ENCODE results near the gene KCNJ18. TPM values are rescaled to one million over a fixed set of nuclear protein-coding genes. Genes with fewer than 3 reads are reported as not detected.
"Not testable (repeated sequence)": the region's sequence is repeated elsewhere in the genome, so short reads cannot be mapped to it uniquely, and the experiment has no call there.

The KCNJ18 gene
- not detected in 2 replicates for total RNA-seq (2014; rRNA removed; shearing (Covaris generic))

DNA sequence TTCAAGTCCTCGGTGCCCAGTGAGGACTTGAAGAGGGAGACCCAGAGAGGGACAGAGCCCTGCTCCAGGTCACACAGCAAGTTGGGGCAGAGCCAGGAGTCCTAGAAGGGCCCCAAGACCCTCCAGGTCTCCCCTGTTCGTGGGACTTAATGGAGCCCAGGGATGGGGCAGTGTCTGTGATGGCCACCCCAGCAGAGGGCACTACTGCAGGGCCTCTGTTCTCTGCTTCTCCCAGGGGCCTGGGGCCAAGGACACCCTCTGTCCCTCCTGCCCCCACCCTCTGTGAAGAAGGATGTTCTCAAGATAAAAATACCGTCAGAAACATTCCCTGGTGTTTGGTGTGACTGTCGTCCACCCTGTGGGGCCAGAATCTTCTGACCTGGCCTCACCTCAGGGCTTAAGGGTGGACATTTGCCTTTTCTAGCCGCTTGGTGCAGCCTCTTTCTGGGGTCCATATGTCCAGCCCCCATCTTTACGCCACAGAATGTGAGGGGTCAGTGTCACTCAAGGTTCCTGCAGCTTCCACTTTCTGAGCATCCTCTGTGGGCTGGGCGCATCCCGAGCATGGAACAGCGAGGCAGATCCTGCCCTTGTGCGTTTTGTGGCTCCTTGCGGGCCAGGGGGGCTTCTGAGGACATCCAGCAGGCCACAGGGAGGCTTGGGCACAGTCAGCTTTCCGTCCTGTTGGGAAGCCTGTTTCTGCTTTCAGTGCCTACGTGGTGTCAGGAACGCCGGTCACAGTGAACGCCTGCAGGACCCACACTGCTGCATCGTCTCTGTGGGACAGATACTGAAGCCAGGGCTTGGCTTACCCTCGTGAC is at the start of gene KCNJ18:
KCNJ18 (plus strand) TSS at position 641 of the 821 bp plus-strand sequence. CDS start 10,264 bp downstream, outside the sequence.
- not testable (repeated sequence) for H3K4me3 ChIP-seq; DNase-seq (ENCODE audit: low read depth in 1 of 2, low spot score in 2 of 2); H3K36me3 ChIP-seq; H3K9me3 ChIP-seq (replicated peaks); H3K27ac ChIP-seq; H3K4me1 ChIP-seq (replicated peaks); H3K27me3 ChIP-seq (replicated peaks)

DNA sequence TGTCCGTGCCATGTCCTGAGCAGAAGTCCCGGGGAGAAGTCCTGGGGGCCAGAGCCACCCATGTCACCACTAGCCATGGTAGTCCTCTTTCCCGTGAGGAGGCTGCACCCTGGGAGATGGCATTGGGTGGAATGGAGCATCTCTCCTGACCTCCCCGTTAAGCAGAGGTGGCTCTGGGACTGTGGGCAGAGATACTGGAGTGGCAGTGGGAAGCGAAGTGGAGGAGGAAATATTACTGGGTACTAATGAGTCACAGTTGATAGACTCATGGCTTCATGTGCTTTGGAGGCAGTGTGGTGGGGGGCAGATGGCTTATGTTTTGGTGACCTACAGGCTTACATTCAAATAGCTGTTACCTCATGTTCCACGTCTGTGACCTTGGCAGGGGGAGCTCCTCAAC is 44.2 kb upstream of the KCNJ18 start:
- not testable (repeated sequence) for H3K9me3 ChIP-seq (replicated peaks); H3K4me3 ChIP-seq; H3K27me3 ChIP-seq (replicated peaks); H3K36me3 ChIP-seq; H3K4me1 ChIP-seq (replicated peaks); H3K27ac ChIP-seq; DNase-seq (ENCODE audit: low read depth in 1 of 2, low spot score in 2 of 2)

DNA sequence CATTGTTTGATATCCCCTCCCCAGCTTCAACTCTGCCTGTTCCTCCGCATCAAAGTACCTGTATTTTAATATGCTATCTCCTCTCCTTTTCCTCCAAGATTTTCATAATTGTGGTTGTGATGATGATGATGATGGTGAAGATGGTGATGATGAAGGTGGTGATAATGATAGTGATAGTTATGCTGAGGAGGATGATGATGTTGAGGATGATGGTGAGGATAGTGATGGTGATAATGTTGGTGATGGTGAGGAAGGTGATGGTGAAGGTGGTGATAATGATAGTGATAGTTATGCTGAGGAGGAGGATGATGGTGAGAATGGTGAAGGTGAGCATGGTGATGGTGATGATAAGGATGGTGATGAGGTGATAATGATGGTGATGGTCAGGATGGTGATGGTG is 42.3 kb upstream of the KCNJ18 start:
- not testable (repeated sequence) for DNase-seq (ENCODE audit: low read depth in 1 of 2, low spot score in 2 of 2); H3K4me3 ChIP-seq; H3K27ac ChIP-seq; H3K36me3 ChIP-seq; H3K4me1 ChIP-seq (replicated peaks); H3K9me3 ChIP-seq (replicated peaks); H3K27me3 ChIP-seq (replicated peaks)

DNA sequence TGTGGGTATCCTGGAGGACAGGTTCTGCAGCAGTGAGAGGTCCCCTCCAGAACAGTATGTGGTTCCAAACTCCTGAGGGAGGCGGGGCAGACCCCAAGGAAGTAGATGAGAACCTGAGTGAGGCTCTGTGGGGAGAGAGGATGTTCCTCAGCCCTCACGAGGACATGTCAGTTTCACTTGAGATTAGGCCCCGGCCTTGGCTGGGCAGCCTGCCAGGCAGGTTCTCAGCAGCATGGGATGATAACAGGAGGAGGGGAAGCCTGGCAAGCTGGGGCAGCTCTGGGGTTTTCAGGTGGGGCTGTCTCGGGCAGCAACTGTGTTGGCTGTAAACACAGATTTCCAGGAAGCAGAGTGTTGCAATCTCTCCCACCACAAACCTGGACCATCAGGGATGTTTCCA is 40.3 kb upstream of the KCNJ18 start:
- DNase-seq (ENCODE audit: low read depth in 1 of 2, low spot score in 2 of 2); H3K36me3 ChIP-seq; H3K27ac ChIP-seq; H3K9me3 ChIP-seq (replicated peaks); H3K27me3 ChIP-seq (replicated peaks); H3K4me1 ChIP-seq (replicated peaks); H3K4me3 ChIP-seq: not testable (repeated sequence)

DNA sequence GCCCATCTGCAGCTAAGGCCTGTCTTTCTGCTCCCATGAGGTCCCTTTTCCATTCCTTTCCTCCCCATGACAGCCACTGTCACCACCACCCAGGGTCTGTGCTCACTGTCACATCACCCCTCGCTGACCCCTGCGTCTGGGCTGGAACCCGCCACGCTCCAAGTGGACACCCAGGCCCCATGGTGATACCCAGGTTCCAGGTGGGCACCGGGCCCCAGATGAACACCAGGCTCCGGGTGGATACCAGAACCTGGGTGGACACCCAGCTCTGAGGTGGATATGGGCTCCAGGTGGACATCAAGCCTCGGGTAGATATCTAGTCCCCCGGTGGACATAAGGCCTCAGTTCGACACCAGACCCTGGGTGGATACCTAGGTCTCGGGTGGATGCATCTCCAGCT is 39.1 kb upstream of the KCNJ18 start:
- H3K27me3 ChIP-seq (replicated peaks); H3K27ac ChIP-seq; H3K9me3 ChIP-seq (replicated peaks); H3K4me1 ChIP-seq (replicated peaks); H3K4me3 ChIP-seq; H3K36me3 ChIP-seq; DNase-seq (ENCODE audit: low read depth in 1 of 2, low spot score in 2 of 2): not testable (repeated sequence)

DNA sequence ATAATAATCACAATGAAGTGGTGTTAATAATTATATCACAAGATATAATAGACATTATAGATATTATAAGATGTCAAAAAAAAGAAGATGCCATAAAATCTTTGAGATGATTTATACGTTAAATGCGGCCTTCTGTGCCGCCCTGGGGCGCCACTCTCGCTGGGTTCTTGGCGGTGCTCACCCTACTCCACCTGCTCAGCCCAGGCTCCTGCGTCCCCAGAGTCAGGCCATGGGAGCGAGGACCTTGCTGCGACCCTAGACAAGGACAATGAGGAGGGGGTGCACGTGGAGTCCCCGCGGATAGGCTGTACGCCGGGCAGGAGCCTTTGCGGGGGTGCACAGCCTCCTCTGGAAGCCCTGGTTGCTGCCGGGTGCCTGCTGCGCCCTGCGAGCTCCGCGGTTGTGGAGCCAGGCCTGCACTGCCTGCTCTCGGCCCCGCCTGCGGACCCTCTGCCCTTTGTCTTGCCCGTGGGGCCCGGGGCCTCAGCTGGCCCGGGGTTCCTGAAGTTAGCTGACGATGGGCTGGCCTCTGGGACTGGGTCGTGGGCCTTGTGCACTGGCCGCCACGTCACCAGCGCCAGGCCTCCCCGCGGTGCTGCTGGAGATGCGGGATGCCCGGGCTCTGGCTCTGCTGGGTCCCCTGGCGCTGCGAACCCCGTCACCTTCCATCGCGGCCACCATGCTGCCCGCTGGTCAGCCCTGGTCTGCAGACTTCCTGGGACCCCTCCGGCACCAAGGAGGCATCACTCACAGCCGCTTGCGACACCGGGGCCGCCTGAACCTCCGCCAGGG is 35.6 kb upstream of the KCNJ18 start:
- not testable (repeated sequence) for DNase-seq (ENCODE audit: low read depth in 1 of 2, low spot score in 2 of 2); H3K36me3 ChIP-seq; H3K9me3 ChIP-seq (replicated peaks)

DNA sequence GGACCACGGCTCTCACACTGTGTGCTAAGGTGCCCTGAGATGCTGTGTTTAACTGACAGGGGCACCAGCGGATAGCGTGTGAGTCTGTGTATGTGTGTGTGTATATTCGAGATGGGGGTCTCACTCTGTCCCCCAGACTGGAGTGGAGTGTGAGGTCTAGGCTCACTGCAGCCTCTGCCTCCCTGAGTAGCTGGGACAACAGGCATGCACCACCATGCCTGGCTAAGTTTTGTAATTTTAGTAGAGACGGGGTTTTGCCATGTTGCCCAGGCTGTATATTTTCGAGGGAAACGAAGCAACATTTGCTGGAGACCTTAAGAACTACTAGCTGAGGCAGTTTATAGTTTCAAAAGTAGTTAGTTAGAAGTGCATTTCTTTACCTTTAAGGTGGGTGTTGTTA is 32.7 kb upstream of the KCNJ18 start:
- H3K9me3 ChIP-seq (replicated peaks); H3K27me3 ChIP-seq (replicated peaks); H3K27ac ChIP-seq; H3K4me1 ChIP-seq (replicated peaks); H3K36me3 ChIP-seq; H3K4me3 ChIP-seq: not testable (repeated sequence)
- peak in 1 of 2 experiments; percentile 37 for DNase-seq (ENCODE audit: low read depth in 1 of 2, low spot score in 2 of 2)

More for the DNA sequence above, 35.6 kb upstream of the KCNJ18 start:
- not testable (repeated sequence) for H3K27me3 ChIP-seq (replicated peaks); H3K27ac ChIP-seq; H3K4me1 ChIP-seq (replicated peaks); H3K4me3 ChIP-seq

DNA sequence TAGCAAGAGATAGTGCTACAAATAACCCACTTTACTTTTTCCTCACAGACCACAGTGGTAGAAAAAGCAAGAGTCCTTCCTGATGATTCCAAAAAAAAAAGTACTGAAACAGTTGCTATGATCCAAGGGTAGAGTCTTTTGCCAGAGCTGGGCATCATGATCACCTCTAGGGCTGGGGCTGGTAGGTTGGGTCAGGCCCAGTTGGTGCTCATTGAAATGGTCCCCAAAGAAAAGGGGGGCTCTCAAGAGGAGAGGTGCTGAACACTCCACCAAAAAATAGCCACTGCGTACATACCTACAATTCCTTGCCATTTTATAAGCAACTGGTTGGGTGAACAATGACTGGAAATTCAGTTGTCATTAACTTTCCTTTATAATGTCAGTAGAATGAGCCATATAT is 30.9 kb upstream of the KCNJ18 start:
- H3K9me3 ChIP-seq (replicated peaks); DNase-seq (ENCODE audit: low read depth in 1 of 2, low spot score in 2 of 2); H3K4me3 ChIP-seq; H3K27me3 ChIP-seq (replicated peaks); H3K27ac ChIP-seq; H3K36me3 ChIP-seq; H3K4me1 ChIP-seq (replicated peaks): not testable (repeated sequence)

DNA sequence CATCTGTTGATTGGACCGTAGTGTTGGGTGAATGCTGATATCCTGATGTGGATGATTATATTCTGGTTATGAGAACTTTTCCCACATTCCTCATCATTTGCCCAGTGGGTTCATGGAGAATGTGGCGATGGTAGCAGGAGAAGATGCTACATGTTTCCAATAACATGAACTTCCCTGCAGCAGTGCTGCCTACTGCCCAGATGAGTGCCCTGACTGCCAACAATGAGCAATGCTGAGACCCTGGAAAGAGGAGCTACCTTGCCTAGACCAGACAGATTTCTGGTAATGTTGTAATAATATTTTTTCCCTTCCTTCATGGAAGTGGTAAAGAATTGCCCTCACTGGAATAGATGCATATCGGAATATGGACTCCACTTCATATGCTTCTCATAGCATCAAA is 29.2 kb upstream of the KCNJ18 start:
- H3K4me1 ChIP-seq (replicated peaks); H3K36me3 ChIP-seq; H3K9me3 ChIP-seq (replicated peaks); H3K27me3 ChIP-seq (replicated peaks); H3K27ac ChIP-seq; H3K4me3 ChIP-seq: not testable (repeated sequence)
- peak in 1 of 2 experiments; percentile 36 for DNase-seq (ENCODE audit: low read depth in 1 of 2, low spot score in 2 of 2)

DNA sequence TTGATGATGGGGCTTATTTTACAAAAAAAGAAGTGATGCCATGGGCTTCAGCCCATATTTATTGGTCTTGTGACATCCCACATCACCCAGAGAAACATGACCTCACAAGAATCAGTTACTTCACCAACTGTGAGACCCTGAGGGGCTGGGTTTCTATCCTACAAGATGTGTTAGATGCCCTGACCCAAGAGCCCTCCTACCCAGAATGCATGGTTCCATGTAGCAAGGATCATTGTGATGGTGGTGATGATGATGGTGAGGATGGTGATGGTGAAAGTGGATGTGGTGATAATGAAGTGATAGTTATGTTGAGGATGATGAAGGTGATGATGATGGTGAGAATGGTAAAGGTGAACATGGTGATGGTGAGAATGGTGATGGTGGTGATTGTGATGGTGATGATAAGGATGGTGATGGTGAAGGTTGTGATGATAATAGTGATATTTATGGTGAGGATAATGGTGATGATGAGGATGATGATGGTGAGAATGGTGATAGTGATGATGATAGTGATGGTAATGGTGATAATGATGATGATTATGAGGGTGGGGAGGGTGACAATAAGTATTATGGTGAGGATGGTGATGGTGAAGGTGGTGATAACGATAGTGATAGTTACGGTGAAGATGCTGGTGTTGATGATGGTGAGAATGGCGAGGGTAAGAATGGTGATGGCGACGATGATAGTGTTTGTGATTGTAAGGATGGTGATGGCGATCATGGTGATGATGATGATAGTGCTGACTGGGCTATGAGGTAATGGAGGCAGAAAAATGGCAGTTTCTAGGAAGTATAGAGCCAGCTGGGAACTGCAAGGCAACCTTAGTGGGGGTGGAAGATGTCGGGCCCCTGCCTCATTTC is 28.5 kb upstream of the KCNJ18 start:
- H3K27ac ChIP-seq; H3K36me3 ChIP-seq; H3K4me1 ChIP-seq (replicated peaks); DNase-seq (ENCODE audit: low read depth in 1 of 2, low spot score in 2 of 2); H3K27me3 ChIP-seq (replicated peaks); H3K4me3 ChIP-seq; H3K9me3 ChIP-seq (replicated peaks): not testable (repeated sequence)

DNA sequence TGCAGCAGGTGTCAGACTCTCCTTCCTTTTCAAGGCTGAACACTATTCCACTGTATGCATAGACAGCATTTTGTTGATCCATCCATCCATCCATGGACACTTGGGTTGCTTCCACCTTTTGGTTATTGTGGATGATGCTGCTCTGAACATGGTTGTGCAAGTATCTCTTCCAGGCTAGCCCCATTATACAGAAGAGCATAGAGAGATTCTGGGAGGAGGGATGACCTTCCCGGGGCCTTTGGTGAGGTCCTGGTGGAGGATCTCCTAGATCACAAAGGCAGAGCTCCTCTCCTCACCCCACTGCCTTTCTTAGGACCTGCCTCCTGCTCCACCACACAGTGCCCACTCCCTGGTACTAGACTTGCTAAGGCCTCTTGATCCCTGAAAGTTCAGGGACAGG is 27.2 kb upstream of the KCNJ18 start:
- peak in 1 of 2 experiments; percentile 32 for DNase-seq (ENCODE audit: low read depth in 1 of 2, low spot score in 2 of 2)
- H3K9me3 ChIP-seq (replicated peaks); H3K36me3 ChIP-seq; H3K4me1 ChIP-seq (replicated peaks); H3K27ac ChIP-seq; H3K4me3 ChIP-seq; H3K27me3 ChIP-seq (replicated peaks): not testable (repeated sequence)

DNA sequence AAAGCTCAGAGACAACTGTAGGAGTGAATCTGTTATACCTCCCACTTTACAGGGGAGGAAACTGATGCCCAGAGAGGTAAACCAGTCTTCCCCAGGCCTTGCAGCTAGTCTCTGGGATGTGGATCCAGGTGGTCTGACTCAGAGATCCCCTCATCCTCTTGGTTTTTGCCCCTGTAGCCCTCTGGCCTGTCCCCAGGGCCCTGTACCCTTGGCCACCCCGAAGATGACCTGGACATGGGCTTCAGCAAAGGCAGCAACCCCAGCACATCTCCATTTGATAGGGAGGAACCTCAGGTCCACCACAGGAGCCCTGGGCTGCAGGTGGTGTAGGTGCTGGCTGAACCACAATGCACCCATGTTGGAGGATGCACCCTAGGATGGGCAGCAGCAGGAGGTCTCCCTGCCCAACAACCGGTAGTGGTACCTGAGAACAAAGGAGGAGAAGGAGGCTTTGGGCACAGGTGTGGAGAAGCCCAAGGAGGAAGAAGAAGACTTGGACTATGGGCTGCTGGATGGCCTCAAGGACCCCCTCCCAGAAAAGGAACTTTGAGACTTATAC is 26.3 kb upstream of the KCNJ18 start:
- not testable (repeated sequence) for H3K4me1 ChIP-seq (replicated peaks); H3K36me3 ChIP-seq; H3K9me3 ChIP-seq (replicated peaks); H3K27me3 ChIP-seq (replicated peaks); H3K27ac ChIP-seq; H3K4me3 ChIP-seq
- DNase-seq (ENCODE audit: low read depth in 1 of 2, low spot score in 2 of 2), result peak in 1 of 2 experiments; percentile 43

DNA sequence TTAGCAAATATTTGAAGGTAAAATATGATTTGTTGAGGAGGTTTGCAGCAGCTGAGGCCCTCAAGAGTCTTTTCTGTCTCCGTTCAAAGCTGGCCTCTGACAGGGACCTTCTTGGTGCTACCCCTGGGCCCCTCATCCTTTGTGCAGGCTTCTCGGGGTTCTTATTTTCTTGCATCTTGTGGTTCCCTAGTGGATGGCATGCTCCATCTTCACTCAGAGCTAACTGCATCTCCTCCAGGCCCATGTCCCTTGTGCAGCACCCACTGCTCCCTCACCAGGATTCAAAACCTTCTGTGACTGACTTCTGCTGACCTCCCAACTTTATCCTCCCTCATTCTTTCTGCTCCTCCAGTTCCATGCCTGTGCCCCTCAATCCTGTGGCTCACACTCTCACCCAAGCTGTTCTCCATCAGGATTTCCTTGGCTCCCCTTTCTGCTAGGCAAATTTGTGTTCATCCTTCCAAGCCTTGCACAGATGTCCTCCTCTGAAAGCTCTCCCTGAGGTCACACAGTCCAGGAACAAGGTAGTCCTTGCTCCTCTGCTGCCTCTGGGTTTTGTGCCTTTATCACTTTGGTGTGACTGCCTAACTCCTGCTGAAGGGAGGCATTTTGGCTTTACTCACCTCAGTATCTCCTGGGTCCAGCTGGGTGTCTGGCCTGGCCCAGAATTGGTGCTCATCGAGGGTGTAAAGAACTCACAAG is 25.5 kb upstream of the KCNJ18 start:
- not testable (repeated sequence) for H3K4me3 ChIP-seq

More for the DNA sequence above, 25.5 kb upstream of the KCNJ18 start:
- H3K4me1 ChIP-seq (replicated peaks); H3K9me3 ChIP-seq (replicated peaks); H3K36me3 ChIP-seq; H3K27ac ChIP-seq; H3K27me3 ChIP-seq (replicated peaks): not testable (repeated sequence)
- peak in 1 of 2 experiments; percentile 33 for DNase-seq (ENCODE audit: low read depth in 1 of 2, low spot score in 2 of 2)
